H1 (cell line): ENCODE data around the gene UGT1A1. TPM values are rescaled to one million over a fixed set of nuclear protein-coding genes. Genes with fewer than 3 reads are reported as not detected.

Experiments
- CHD2 ChIP-seq: IDR thresholded peaks from 2 replicates; pipeline ENCODE4 v1.6.1; 2012; ENCODE audit warnings: low read length, improper control_type of control experiment
- CHD7 ChIP-seq: fragments of 300-600 bp; sonication (generic); IDR thresholded peaks from 2 replicates; pipeline ENCODE4 v1.7.1; 2012; ENCODE audit warnings: low read length, moderate library complexity, mild to moderate bottlenecking, inconsistent platforms; ENCODE audit not compliant: insufficient replicate concordance
- HDAC6 ChIP-seq: IDR thresholded peaks from one replicate; pipeline ENCODE4 v1.7.1; 2012; ENCODE audit warnings: low read depth, mild to moderate bottlenecking, inconsistent platforms, low read length, moderate library complexity
- KDM5A ChIP-seq: fragments of 200-600 bp; IDR thresholded peaks from 2 replicates; pipeline ENCODE4 v1.7.1; 2012; ENCODE audit warnings: mild to moderate bottlenecking, low read length, inconsistent platforms, mixed read lengths
- RBBP5 ChIP-seq: IDR thresholded peaks from 2 replicates; pipeline ENCODE4 v1.7.1; 2012; ENCODE audit warnings: low read depth, mild to moderate bottlenecking, inconsistent platforms, low read length, moderate library complexity, borderline replicate concordance
- USF2 ChIP-seq: IDR thresholded peaks from 2 replicates; pipeline ENCODE4 v1.6.1; 2011; ENCODE audit warnings: low read length, improper control_type of control experiment
- polyA plus RNA-seq, 7 experiments: library from polyadenylated mRNA; depleted of rRNA in 3 of 7; stranded (reverse) in 5 of 7; unstranded in 2 of 7; fragments of >200 nt in 5 of 7; fragments of 200-250 nt in 2 of 7; gene quantifications; 1 replicate in 5 of 7; 2 replicates in 1 of 7; 4 replicates in 1 of 7; pipeline versions ENCODE4 v1.2.1 to v1.2.3, GENCODE V29; 2011 to 2013; ENCODE audit warnings: missing spikeins in 2 of 7, mixed read lengths in 2 of 7
- total RNA-seq: library from RNA; stranded (reverse); fragmentation: NEBNext Ultra II Directional; extraction: Animal tissue kit (Norgen Biotek cat#: 25700); gene quantifications from 2 replicates; pipeline ENCODE4 v1.2.1, GENCODE V29; 2021

The UGT1A1 gene
- total and polyA plus RNA-seq, 2 of the 8 experiments (the other 6 are each of a cell fraction or from before 2014, with no cell fraction given): not detected

- TF ChIP-seq CHD7 (no peak), HDAC6 (no peak), CHD2 (no peak), USF2 (no peak), KDM5A (no peak), RBBP5 (no peak)
- TF ChIP-seq, all 59 proteins: peak for 0
Observed at GRCh38 chr2:233761040-233761769, 1.1 kb downstream of the UGT1A1 start (continued).
